HFFc6 (cell line): ENCODE measurements around the gene YWHAB. TPM values are rescaled to one million over a fixed set of nuclear protein-coding genes. Genes with fewer than 3 reads are reported as not detected.

Experiments used
- DNase-seq: peaks from one replicate; pipeline ENCODE4 v3.0.0-alpha.2; 2018
- H3K27ac Mint-ChIP-seq: 2 replicates; pipeline ENCODE4 v1.8.0; 2020; ENCODE audit warnings: mild to moderate bottlenecking, mixed read lengths
- H3K27me3 Mint-ChIP-seq: 2 replicates; pipeline ENCODE4 v1.8.0; 2021; ENCODE audit warnings: mild to moderate bottlenecking, moderate library complexity, mixed read lengths; ENCODE audit not compliant: insufficient read depth
- H3K36me3 Mint-ChIP-seq: 2 replicates; pipeline ENCODE4 v1.8.0; 2021; ENCODE audit warnings: low read depth, mixed read lengths
- H3K4me1 Mint-ChIP-seq: 2 replicates; pipeline ENCODE4 v1.8.0; 2020; ENCODE audit warnings: low read depth, mixed read lengths
- H3K4me3 Mint-ChIP-seq: 2 replicates; pipeline ENCODE4 v1.8.0; 2020; ENCODE audit warnings: mild to moderate bottlenecking, moderate library complexity, mixed read lengths
- H3K9me3 Mint-ChIP-seq: 2 replicates; pipeline ENCODE4 v1.8.0; 2020; ENCODE audit warnings: mild to moderate bottlenecking, mixed read lengths
- CTCF ChIP-seq: fragments of 200-600 bp; sonication (generic); IDR thresholded peaks from 2 replicates; pipeline ENCODE4 v1.5.0; 2021; ENCODE audit warnings: antibody characterized with exemption, mild to moderate bottlenecking
- total RNA-seq, 6 experiments: library from RNA; stranded (reverse); fragmentation: NEBNext Ultra II Directional; extraction: Animal tissue kit (Norgen Biotek cat#: 25700); gene quantifications; 2 replicates in 1 of 6; 3 replicates in 5 of 6; pipeline ENCODE4 v1.2.3, GENCODE V29; 2021

The YWHAB gene
- total RNA-seq, 6 experiments from 2014 or later = 284 to 315 (median 301) TPM

- Mint-ChIP-seq H3K4me1 (peaks cover 16% of the 10 kb centered on the region), H3K4me3 (peak within 1 kb of the TSS; percentile 90), H3K36me3 (peaks cover 31% of the 10 kb centered on the region), H3K27me3 (peaks cover 5% of the 10 kb centered on the region), H3K9me3 (no peaks in the 10 kb centered on the region), H3K27ac (peak within 1 kb of the TSS; percentile 70)
- TF ChIP-seq CTCF = no peak
- DNase-seq = peak; percentile 51
Observed at GRCh38 chr20:44909872-44910689, 24.6 kb downstream of the YWHAB start, which contains the start of gene PABPC1L. Gene PABPC1L, plus strand, starts transcription at chr20:44910060. Its CDS starts 84 bp downstream, at chr20:44910144.

DNA sequence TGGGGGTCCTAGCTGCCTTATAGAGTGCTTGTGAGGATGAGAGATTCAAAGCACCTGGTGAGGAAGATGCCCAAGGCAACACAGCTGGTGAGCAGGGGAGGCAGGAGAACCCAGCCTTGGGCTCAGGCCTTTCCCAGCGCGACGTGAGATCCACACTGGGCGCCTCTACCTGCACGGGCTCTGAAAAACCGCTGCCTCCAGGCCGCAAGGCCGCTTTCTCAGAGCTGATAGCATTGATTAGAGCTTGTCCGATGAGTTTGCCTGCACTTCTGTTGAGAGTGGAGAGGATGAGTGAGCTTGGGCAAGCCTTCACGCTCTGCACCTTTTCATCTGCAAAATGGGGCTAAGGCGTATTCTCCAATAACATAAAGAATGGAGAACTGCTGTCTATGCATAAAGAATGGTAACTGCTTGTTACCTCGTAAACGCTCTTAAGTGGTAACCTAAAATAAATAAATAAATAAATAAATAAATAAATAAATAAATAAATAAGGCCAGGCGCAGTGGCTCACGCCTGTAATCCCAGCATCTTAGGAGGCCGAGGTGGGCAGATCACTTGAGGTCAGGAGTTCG is 25.3 kb downstream of the YWHAB start:
- no peaks in the 10 kb centered on the region for H3K9me3 Mint-ChIP-seq
- peaks cover 5% of the 10 kb centered on the region for H3K27me3 Mint-ChIP-seq
- DNase-seq = no peak
- peaks cover 28% of the 10 kb centered on the region for H3K36me3 Mint-ChIP-seq
- H3K4me1 Mint-ChIP-seq = peaks cover 16% of the 10 kb centered on the region
- H3K4me3 Mint-ChIP-seq = peak overlapping the region; percentile 90
- TF ChIP-seq CTCF = no peak
- peak overlapping the region; percentile 70 for H3K27ac Mint-ChIP-seq

DNA sequence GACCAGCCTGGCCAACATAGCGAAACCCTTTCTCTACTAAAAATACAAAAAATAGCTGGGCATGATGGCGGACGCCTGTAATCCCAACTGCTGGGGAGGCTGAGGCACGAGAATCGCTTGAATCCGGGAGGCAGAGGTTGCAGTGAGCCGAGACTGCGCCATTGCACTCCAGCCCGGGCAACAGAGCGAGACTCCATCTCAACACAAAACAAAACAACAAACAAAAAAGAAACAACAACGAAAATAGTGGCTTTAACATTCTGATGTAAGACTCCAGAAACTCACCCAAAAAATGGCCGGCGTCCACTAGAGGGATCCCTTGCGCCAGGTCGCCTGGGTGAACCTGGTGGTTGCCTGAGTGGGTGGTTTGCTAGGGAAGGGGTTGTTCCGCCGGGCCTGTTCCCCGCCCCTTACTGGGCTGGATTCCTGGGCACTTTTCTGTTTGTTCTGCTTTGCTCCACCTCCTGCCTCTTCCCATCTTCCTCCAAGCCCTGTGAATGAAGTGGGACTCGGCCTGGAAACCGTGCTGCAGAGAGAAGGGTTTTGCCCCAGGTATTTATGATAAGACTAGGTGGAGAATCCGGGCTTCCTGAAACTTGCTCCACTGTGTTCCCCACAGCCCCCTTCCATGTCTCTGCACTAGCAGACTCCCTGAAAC is 25.9 kb downstream of the YWHAB start:
- Mint-ChIP-seq H3K9me3 (no peaks in the 10 kb centered on the region), H3K4me3 (peak overlapping the region; percentile 75), H3K36me3 (peaks cover 24% of the 10 kb centered on the region), H3K27me3 (peaks cover 5% of the 10 kb centered on the region), H3K27ac (no peak overlapping the region), H3K4me1 (peaks cover 16% of the 10 kb centered on the region)
- TF ChIP-seq CTCF = peak; percentile 76
- peak; percentile 24 for DNase-seq

DNA sequence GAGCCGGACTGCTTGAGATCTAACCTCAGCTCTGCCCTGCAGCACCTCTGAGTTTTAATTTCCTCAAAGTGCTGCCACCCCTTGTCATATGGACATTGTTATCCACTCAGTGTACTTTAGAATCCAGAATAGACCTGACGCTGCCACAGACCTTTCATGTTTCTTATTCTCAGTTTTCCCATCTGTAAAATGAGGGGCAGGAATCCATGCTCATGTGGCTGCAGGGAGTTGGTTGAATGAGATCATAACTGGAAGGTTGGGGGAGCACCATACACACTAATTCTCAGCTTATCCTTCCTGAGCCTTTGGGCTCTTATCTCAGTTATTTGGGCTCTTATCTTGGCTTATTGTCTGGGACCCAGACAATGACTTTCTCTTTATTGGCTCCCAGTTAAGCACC is 26.7 kb downstream of the YWHAB start:
- DNase-seq = no peak
- Mint-ChIP-seq H3K27me3 (peaks cover 5% of the 10 kb centered on the region), H3K27ac (no peak overlapping the region), H3K9me3 (no peaks in the 10 kb centered on the region), H3K36me3 (peaks cover 28% of the 10 kb centered on the region), H3K4me1 (peaks cover 16% of the 10 kb centered on the region), H3K4me3 (no peak overlapping the region)
- TF ChIP-seq CTCF = no peak

DNA sequence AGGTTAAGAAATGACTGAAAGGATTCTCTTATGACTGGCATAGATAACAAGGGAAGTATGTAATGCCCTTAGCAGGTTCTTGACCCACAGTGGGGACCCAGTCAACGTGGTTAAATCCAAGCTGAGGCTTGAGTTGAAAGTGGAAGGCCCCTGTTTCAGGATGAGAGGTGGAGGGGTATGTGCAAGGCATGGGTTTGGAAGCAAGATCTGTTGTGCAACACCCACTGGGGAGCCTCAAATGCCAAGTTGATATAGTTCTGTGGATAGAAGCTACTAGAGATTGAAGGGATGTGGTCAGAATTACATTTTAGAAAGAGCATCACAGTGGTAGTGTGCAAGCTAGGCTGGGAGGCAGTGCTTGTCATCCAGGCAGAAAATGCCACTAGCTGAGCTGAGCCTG is 29.4 kb downstream of the YWHAB start:
- no peak overlapping the region for H3K27ac Mint-ChIP-seq
- TF ChIP-seq CTCF = no peak
- H3K4me1 Mint-ChIP-seq = peaks cover 10% of the 10 kb centered on the region
- peaks cover 22% of the 10 kb centered on the region for H3K36me3 Mint-ChIP-seq
- no peaks in the 10 kb centered on the region for H3K9me3 Mint-ChIP-seq
- no peak overlapping the region for H3K4me3 Mint-ChIP-seq
- DNase-seq = no peak
- peaks cover 5% of the 10 kb centered on the region for H3K27me3 Mint-ChIP-seq
